Tibial artery (tissue), 4 donors: Measurements from ENCODE around the gene CRACR2B.

Experiments used
- DNase-seq, 2 donors: peaks; one replicate each; pipeline ENCODE4 v3.0.0-alpha.2; 2019
- H3K27ac ChIP-seq, 2 donors: fragments of 200-600 bp; sonication (generic) in 1 of 2; 1 replicate in 1 of 2; 2 replicates in 1 of 2; pipeline ENCODE4 v1.5.1; 2018 to 2019; ENCODE audit warnings: mild to moderate bottlenecking in 1 of 2
- H3K27me3 ChIP-seq, 2 donors: fragments of 200-600 bp; sonication (generic) in 1 of 2; one replicate each; pipeline versions ENCODE4 v1.5.1 to v1.6.0; 2016 to 2019
- H3K36me3 ChIP-seq, 3 donors: fragments of 200-600 bp; sonication (generic) in 2 of 3; one replicate each; pipeline ENCODE4 v1.5.1; 2016 to 2019; ENCODE audit warnings: mild to moderate bottlenecking in 2 of 3
- H3K4me1 ChIP-seq, 4 donors: fragments of 200-600 bp; sonication (generic) in 2 of 4; 1 replicate in 3 of 4; 2 replicates in 1 of 4; pipeline ENCODE4 v1.5.1; 2016 to 2019
- H3K4me3 ChIP-seq, 2 donors: fragments of 200-600 bp; sonication (generic) in 1 of 2; 1 replicate in 1 of 2; 2 replicates in 1 of 2; pipeline ENCODE4 v1.5.1; 2018 to 2019; ENCODE audit warnings: mild to moderate bottlenecking in 2 of 2
- H3K9me3 ChIP-seq, 3 donors: fragments of 200-600 bp; sonication (generic) in 1 of 3; one replicate each; pipeline ENCODE4 v1.5.1; 2016 to 2019
- intact Hi-C: fragments of 100-400 bp; cut with DNase I; formaldehyde crosslinking; loops from one replicate; pipeline ENCODE4 v1.15.0; 2023; ENCODE audit warnings: low total_unique reads
- TF ChIP-seq, protein P1 (sequence below), 2 experiments: fragments of 200-600 bp in 1 of 2; fragments of 450-650 bp in 1 of 2; IDR thresholded peaks; one replicate each; pipeline ENCODE4 v1.5.1; 2017 to 2019; ENCODE audit warnings: antibody characterized with exemption in 2 of 2, mild to moderate bottlenecking in 1 of 2, moderate library complexity in 1 of 2

The CRACR2B gene

GRCh38 chr11:867856-868358 is 40.2 kb downstream of the CRACR2B start:
- TF ChIP-seq, protein P1, sequence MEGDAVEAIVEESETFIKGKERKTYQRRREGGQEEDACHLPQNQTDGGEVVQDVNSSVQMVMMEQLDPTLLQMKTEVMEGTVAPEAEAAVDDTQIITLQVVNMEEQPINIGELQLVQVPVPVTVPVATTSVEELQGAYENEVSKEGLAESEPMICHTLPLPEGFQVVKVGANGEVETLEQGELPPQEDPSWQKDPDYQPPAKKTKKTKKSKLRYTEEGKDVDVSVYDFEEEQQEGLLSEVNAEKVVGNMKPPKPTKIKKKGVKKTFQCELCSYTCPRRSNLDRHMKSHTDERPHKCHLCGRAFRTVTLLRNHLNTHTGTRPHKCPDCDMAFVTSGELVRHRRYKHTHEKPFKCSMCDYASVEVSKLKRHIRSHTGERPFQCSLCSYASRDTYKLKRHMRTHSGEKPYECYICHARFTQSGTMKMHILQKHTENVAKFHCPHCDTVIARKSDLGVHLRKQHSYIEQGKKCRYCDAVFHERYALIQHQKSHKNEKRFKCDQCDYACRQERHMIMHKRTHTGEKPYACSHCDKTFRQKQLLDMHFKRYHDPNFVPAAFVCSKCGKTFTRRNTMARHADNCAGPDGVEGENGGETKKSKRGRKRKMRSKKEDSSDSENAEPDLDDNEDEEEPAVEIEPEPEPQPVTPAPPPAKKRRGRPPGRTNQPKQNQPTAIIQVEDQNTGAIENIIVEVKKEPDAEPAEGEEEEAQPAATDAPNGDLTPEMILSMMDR (IDR thresholded peaks at IDR 0.05) = no peak
- H3K4me3 ChIP-seq = no peak overlapping the region
- no peaks in the 10 kb centered on the region for H3K4me1 ChIP-seq
- H3K27ac ChIP-seq = no peak overlapping the region
- no peak for DNase-seq
- H3K36me3 ChIP-seq = peaks cover 0 to 79% (median 35%) of the 10 kb centered on the region in 3 donors
- intact Hi-C loops = no loop called here
- H3K9me3 ChIP-seq = no peaks in the 10 kb centered on the region
- no peaks in the 10 kb centered on the region for H3K27me3 ChIP-seq

DNA sequence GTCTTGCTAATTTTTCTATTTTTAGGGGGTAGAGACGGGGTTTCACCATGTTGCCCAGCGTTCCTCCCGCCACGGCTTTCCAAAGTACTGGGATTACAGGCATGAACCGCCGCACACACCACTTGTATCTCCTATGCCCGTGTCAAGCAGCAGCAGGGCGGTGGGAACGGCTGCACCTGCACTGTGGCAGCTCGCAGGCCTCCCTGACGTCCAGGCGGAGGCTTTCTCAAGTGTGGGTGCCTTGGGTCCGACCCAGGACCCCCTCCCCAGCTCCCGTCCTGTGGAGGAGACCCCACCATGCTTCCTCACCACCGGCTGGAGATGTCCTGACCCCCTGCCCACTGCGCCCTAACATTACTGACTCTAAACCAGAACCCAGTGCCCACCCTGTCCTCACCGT is 40.7 kb downstream of the CRACR2B start:
- H3K9me3 ChIP-seq = no peaks in the 10 kb centered on the region
- H3K4me1 ChIP-seq = no peaks in the 10 kb centered on the region
- TF ChIP-seq, protein P1 (IDR thresholded peaks at IDR 0.05) = no peak
- no peak overlapping the region for H3K4me3 ChIP-seq
- intact Hi-C loops = no loop called here
- peaks cover 0 to 75% (median 32%) of the 10 kb centered on the region in 3 donors for H3K36me3 ChIP-seq
- no peak for DNase-seq
- no peaks in the 10 kb centered on the region for H3K27me3 ChIP-seq
- H3K27ac ChIP-seq = no peak overlapping the region

DNA sequence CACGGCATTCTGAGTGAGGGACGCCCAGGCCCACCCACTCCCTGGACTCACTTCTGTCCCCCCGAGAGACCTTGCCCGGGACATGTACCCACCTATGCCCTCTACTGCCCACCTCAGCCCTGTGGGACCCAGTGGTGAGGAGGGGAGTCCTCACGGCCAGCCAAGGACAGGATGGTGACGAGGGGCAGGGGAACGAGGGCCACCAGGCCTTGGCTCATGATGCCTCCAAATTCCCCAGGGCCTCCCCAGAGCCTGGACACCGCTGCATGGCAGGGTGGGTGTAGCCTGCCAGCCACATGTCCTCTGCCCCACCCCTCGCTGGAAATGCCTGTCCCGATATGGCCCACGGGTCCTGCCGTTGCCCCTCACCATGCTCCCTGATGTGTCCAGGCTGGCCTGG is 41.1 kb downstream of the CRACR2B start:
- TF ChIP-seq, protein P1 (IDR thresholded peaks at IDR 0.05) = no peak

DNA sequence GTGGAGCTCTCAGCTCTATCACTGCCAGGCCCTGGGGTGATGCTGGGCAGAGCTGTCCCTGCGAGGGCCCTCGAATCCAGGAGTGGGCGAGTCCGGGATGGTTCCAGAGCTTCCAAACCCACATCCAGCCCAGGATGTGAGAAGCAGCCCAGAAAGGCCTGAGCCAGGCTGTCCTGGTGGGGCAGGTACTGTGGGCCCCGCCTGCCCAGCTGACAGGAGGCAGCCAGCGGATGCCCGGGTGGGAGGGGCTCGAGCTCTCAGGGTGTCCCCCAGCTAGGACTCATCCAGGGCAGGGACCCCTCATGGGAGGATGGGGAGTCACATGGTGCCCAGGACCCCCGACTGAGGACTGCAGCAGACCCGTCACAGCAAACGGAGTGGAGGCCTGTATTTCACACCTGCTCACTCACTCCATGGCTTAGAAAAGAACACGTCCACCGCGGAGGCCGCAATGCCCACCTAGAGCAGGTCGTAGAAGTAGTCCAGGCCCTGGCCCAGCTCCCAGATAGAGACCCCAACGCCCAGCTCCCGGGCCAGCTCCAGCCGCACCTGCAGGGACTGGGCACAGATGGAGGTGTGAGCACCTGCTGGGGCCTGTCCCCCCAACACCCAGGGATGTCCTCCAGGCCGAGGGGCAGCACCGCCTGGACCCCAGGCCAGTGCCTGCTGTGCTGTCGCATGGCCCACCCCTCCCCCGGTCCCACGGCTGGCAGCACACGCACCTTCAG is 41.8 kb downstream of the CRACR2B start:
- H3K4me3 ChIP-seq = no peak overlapping the region
- H3K36me3 ChIP-seq = peaks cover 0 to 67% (median 24%) of the 10 kb centered on the region in 3 donors
- no peak for DNase-seq
- H3K4me1 ChIP-seq = no peaks in the 10 kb centered on the region
- intact Hi-C loops = no loop called here
- H3K9me3 ChIP-seq = no peaks in the 10 kb centered on the region
- H3K27me3 ChIP-seq = no peaks in the 10 kb centered on the region
- TF ChIP-seq, protein P1 (IDR thresholded peaks at IDR 0.05) = no peak
- H3K27ac ChIP-seq = no peak overlapping the region

More for the DNA sequence above, 41.1 kb downstream of the CRACR2B start:
- intact Hi-C loops = no loop called here
- no peaks in the 10 kb centered on the region for H3K9me3 ChIP-seq
- no peak for DNase-seq
- no peaks in the 10 kb centered on the region for H3K4me1 ChIP-seq
- peaks cover 0 to 71% (median 28%) of the 10 kb centered on the region in 3 donors for H3K36me3 ChIP-seq
- no peak overlapping the region for H3K27ac ChIP-seq
- H3K27me3 ChIP-seq = no peaks in the 10 kb centered on the region
- no peak overlapping the region for H3K4me3 ChIP-seq

GRCh38 chr11:870127-870413 is 42.4 kb downstream of the CRACR2B start:
- Histone ChIP-seq H3K36me3 (peaks cover 0 to 67% (median 27%) of the 10 kb centered on the region in 3 donors), H3K27ac (no peak overlapping the region), H3K4me1 (no peaks in the 10 kb centered on the region), H3K4me3 (no peak overlapping the region), H3K27me3 (no peaks in the 10 kb centered on the region), H3K9me3 (no peaks in the 10 kb centered on the region)
- intact Hi-C loops = no loop called here
- TF ChIP-seq, protein P1 (IDR thresholded peaks at IDR 0.05) = no peak
- DNase-seq = no peak
